ENCODE results near the gene RAB43.
"Not testable (repeated sequence)": the region's sequence is repeated elsewhere in the genome, so short reads cannot be mapped to it uniquely, and the experiment has no call there.

The RAB43 gene

DNA sequence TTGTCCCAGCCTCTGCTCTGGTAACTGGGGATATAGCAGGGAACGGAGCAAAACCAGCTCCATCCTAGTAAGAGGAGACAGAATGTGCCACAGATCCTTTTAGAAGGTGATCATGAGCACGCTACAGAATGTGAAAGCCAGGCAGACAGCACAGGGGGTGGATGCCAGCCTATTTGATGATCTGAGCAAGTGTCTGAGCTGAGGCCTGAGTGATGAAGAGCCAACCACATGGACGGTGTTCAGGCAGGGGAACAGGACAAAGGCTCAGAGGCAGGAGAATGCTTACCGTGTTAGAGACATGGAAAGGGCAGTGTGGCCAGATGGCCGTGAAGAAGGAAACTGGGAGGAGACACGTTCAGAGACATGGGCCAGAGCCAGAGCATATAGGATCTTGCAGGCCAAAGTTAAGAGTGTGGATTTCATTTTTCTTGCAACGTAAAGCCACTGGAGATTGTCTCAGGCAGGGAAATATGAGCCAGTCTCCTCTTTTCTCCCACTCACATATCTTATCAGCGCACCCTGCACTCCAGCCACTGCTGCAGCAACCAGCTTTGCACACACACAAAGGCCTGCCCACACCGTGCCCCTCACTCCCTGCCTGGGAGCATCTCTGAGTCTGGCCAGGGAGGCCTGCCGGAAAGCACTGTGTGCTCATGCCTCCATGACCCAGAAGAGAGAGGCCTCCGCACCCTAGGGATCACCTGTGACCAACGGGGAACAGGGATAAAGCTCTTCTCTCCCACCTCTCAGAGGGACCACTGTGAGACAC is 20.1 kb downstream of the RAB43 start:
- TF ChIP-seq, protein P1, sequence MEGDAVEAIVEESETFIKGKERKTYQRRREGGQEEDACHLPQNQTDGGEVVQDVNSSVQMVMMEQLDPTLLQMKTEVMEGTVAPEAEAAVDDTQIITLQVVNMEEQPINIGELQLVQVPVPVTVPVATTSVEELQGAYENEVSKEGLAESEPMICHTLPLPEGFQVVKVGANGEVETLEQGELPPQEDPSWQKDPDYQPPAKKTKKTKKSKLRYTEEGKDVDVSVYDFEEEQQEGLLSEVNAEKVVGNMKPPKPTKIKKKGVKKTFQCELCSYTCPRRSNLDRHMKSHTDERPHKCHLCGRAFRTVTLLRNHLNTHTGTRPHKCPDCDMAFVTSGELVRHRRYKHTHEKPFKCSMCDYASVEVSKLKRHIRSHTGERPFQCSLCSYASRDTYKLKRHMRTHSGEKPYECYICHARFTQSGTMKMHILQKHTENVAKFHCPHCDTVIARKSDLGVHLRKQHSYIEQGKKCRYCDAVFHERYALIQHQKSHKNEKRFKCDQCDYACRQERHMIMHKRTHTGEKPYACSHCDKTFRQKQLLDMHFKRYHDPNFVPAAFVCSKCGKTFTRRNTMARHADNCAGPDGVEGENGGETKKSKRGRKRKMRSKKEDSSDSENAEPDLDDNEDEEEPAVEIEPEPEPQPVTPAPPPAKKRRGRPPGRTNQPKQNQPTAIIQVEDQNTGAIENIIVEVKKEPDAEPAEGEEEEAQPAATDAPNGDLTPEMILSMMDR (IDR thresholded peaks at IDR 0.05; ENCODE audit: control extremely low read depth, extremely low read depth, low read depth, missing control alignments): no peak
- POLR2A ChIA-PET: no interaction called here
- DNase-seq (ENCODE audit: extremely low spot score): no peak
- CTCF ChIA-PET: interaction anchor here (1.5 to 1.7 kb wide), 3 partner anchors 19 to 145 kb away, joined by 4 to 7 read pairs (median 5); no protein-coding TSS in a partner anchor

DNA sequence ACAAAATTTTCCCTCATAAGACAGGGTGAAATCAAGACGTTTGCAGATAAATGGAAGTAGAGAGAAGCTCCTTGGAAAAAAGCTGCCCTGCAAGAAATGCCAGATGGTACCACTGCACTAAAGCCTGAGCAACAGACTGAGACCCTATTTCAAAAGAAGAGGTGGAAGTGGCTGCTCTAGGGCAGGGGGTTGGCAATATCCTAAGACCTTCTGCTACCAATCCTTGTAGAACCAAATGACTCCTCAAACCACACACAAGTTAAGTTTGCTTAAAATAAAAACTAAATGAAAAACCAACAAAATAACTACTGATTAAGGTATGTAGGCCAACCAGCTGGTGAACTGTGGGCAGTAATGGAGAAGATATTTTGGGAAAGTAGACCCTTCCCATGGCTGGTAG is 21.3 kb downstream of the RAB43 start:
- no peak for DNase-seq (ENCODE audit: extremely low spot score)
- TF ChIP-seq, protein P1 (IDR thresholded peaks at IDR 0.05; ENCODE audit: control extremely low read depth, extremely low read depth, low read depth, missing control alignments): no peak
- ChIA-PET POLR2A (no interaction called here), CTCF (interaction anchor here (0.8 to 1.1 kb wide), 2 partner anchors 15 to 145 kb away, joined by 3 to 4 read pairs; no protein-coding TSS in a partner anchor)

DNA sequence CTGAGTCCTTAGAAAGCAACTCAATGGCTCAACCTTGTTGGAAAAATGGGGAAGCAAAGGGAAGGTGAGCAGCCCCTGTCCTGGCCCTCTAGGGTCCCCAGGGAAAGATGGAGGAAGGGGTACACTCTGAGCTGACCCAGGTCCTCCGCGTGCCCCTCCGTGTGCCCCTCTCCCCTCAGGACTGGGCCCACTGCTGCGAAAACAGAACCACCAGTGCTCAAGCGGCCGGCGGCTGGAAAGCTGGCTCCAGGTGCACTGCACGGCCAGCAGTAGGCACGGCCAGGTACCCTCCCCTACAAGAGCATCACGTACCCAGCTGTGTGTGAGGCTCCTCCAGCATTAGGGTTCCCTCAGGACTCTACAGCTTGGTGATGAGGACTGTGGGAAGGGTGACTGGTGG is 26.3 kb downstream of the RAB43 start:
- POLR2A ChIA-PET: no interaction called here
- TF ChIP-seq, protein P1 (IDR thresholded peaks at IDR 0.05; ENCODE audit: control extremely low read depth, extremely low read depth, low read depth, missing control alignments): no peak
- CTCF ChIA-PET: interaction anchor here (1.0 to 1.6 kb wide), 4 partner anchors 9 to 42 kb away, joined by 3 to 4 read pairs (median 4); no protein-coding TSS in a partner anchor
- no peak for DNase-seq (ENCODE audit: extremely low spot score)

DNA sequence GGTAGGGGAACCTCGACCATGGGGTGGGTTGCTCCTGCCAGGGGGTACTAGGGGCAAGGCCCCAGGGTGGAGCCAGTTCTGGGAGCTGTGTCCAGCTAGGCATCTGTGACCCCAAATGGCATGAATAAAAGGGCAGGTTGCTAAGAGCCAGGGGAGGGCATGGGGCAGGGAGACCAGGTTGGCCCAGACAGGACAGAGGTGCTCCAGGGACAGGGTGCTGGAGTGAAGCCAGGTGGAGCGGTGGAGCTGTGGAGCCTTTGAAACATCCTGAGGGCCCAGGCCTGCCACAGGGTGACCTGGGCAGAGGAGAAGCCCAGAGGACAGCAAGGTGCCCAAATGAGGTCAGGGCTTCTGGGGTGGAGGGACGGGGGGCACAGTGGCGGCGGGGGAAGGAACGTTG is 33.3 kb downstream of the RAB43 start:
- POLR2A ChIA-PET, CTCF ChIA-PET: not testable (repeated sequence)

DNA sequence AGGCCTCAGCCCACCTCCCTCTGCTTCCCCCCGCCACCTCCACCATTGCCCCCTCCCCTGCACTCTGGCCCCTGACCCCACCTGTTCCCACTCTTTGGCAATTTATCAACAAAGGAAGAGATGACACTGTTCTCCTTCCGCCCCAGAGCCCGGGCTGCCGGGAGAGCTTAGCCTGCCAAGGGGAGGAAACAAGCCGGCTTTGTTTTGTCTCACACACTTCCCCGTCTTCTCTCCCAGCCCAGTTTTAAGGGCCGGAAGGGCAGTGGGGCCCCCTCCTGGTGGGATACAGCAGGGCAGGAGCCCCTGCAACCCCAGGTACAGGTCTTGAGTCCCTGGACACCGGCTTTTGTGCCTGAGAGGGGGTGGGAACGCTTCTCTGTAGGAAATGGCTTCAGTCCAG is 33.7 kb downstream of the RAB43 start:
- POLR2A ChIA-PET: not testable (repeated sequence)

More for the DNA sequence above, 33.3 kb downstream of the RAB43 start:
- DNase-seq (ENCODE audit: extremely low spot score): not testable (repeated sequence)

DNA sequence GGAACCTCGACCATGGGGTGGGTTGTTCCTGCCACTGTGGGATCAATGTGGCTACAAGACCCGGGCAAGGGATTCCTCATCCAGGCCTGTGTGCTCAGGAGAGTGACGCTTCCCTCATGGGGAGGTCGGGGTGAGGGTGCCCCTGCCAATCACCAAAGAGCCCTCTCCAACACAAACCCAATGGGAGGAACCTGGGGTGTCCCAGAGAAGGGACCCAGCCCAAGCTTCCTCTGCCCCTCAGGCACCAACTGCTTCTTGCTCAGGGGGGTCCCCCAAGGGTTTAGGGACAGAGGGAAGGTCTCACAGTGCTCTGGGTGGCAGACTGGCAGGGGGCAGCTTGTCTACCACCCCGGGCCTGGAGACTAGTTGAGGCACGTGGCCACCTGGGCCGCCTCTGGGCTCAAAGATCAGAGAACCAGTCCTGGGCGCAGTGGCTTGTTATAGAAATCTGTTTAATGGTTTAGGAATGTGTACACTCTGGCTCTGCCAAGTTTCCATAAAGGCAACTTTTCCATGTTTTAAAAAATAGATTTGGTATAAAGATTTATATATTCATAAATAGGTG is 34.4 kb downstream of the RAB43 start:
- ChIA-PET CTCF (no interaction called here), POLR2A (no interaction called here)
- TF ChIP-seq, protein P1 (IDR thresholded peaks at IDR 0.05; ENCODE audit: control extremely low read depth, extremely low read depth, low read depth, missing control alignments): no peak
- no peak for DNase-seq (ENCODE audit: extremely low spot score)

More for the DNA sequence above, 33.7 kb downstream of the RAB43 start:
- DNase-seq (ENCODE audit: extremely low spot score); CTCF ChIA-PET: not testable (repeated sequence)

DNA sequence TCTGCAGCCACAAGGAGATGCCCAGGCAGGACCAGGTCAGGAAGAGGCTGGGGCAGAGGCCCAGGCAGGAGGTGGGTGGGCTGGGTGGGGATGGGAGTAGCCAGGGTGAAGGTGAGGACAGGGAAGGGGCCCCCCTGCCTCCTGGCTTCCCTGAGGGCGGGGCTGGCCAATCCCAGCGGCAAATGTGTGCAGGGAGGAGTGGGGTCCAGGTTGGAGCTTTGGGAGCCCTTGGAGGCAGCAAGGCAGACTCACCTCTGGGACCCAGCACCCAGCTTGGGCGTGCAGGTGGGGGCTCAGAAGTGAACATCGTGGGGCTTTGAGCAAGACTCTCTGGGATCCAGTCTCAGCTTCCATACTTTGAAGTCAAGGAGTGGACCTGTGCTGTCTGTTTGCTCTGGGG is 35.8 kb downstream of the RAB43 start:
- no peak for DNase-seq (ENCODE audit: extremely low spot score)
- ChIA-PET POLR2A (no interaction called here), CTCF (interaction anchor here (0.9 to 1.9 kb wide), 3 partner anchors 14 to 115 kb away, joined by 3 to 5 read pairs (median 3); no protein-coding TSS in a partner anchor)
- TF ChIP-seq, protein P1 (IDR thresholded peaks at IDR 0.05; ENCODE audit: control extremely low read depth, extremely low read depth, low read depth, missing control alignments): no peak
